OCI-LY7 (cell line): Measurements from ENCODE around the gene MOB3A.

Source experiments
- CTCF ChIP-seq: fragments of 200-600 bp; sonication (generic); conservative IDR thresholded peaks from 2 replicates; pipeline ENCODE4 v1.5.1; 2014; ENCODE audit warnings: mild to moderate bottlenecking, antibody characterized with exemption, low read length, moderate library complexity, mixed read lengths
- EZH2phosphoT487 ChIP-seq: fragments of 200-600 bp; sonication (generic); IDR thresholded peaks from 2 replicates; pipeline ENCODE4 v1.6.1; 2018; ENCODE audit warnings: low read depth, borderline replicate concordance, mild to moderate bottlenecking, mixed run types, antibody characterized with exemption, low read length, moderate library complexity, mixed read lengths

- TF ChIP-seq CTCF (no peak), EZH2phosphoT487 (no peak)
These were observed 56.8 kb downstream of the MOB3A start for GRCh38 chr19:2039089-2039958.
